ENCODE measurements around the gene FCN2.

FCN2 gene

GRCh38 chr9:134880484-134881312, at the start of gene FCN2:
Gene FCN2, plus strand, starts transcription at chr9:134880810. Its CDS starts 12 bp downstream, at chr9:134880822.
- no peak for DNase-seq

- DNase-seq: no peak
Observed at GRCh38 chr9:134830926-134831720, 49.5 kb upstream of the FCN2 start.

GRCh38 chr9:134832471-134832870, 48.1 kb upstream of the FCN2 start:
- no peak for DNase-seq

GRCh38 chr9:134833294-134833880, 47.2 kb upstream of the FCN2 start:
- no peak for DNase-seq

GRCh38 chr9:134834217-134834956, 46.2 kb upstream of the FCN2 start:
- DNase-seq: no peak

- DNase-seq: no peak
Observed at GRCh38 chr9:134834957-134835419, 45.6 kb upstream of the FCN2 start.

- DNase-seq: no peak
Observed at GRCh38 chr9:134835448-134835847, 45.2 kb upstream of the FCN2 start.

GRCh38 chr9:134835987-134836386, 44.6 kb upstream of the FCN2 start:
- DNase-seq: no peak

GRCh38 chr9:134836406-134836970, 44.1 kb upstream of the FCN2 start:
- no peak for DNase-seq

GRCh38 chr9:134837529-134837928, 43.1 kb upstream of the FCN2 start:
- DNase-seq: no peak

GRCh38 chr9:134838651-134839454, 41.8 kb upstream of the FCN2 start:
- no peak for DNase-seq

GRCh38 chr9:134839455-134840125, 41.0 kb upstream of the FCN2 start:
- DNase-seq: no peak

GRCh38 chr9:134840511-134840910, 40.1 kb upstream of the FCN2 start:
- no peak for DNase-seq

- DNase-seq: no peak
Observed at GRCh38 chr9:134841180-134841904, 39.3 kb upstream of the FCN2 start.

- no peak for DNase-seq
Observed at GRCh38 chr9:134842321-134842720, 38.3 kb upstream of the FCN2 start.

- DNase-seq: no peak
Observed at GRCh38 chr9:134843740-134844139, 36.9 kb upstream of the FCN2 start.

GRCh38 chr9:134844821-134845220, 35.8 kb upstream of the FCN2 start:
- no peak for DNase-seq

GRCh38 chr9:134846187-134846586, 34.4 kb upstream of the FCN2 start:
- DNase-seq: no peak

GRCh38 chr9:134846699-134847098, 33.9 kb upstream of the FCN2 start:
- DNase-seq: no peak

- DNase-seq: no peak
Observed at GRCh38 chr9:134847138-134847537, 33.5 kb upstream of the FCN2 start.

All from SHP77 treated with DMSO at 0.1 percent for 48 hours (cell line).